ENCODE results near the gene PDX1. TPM values are rescaled to one million over a fixed set of nuclear protein-coding genes. Genes with fewer than 3 reads are reported as not detected.

The PDX1 gene
- total RNA-seq, 1 donor from 2014 or later = not detected

DNA sequence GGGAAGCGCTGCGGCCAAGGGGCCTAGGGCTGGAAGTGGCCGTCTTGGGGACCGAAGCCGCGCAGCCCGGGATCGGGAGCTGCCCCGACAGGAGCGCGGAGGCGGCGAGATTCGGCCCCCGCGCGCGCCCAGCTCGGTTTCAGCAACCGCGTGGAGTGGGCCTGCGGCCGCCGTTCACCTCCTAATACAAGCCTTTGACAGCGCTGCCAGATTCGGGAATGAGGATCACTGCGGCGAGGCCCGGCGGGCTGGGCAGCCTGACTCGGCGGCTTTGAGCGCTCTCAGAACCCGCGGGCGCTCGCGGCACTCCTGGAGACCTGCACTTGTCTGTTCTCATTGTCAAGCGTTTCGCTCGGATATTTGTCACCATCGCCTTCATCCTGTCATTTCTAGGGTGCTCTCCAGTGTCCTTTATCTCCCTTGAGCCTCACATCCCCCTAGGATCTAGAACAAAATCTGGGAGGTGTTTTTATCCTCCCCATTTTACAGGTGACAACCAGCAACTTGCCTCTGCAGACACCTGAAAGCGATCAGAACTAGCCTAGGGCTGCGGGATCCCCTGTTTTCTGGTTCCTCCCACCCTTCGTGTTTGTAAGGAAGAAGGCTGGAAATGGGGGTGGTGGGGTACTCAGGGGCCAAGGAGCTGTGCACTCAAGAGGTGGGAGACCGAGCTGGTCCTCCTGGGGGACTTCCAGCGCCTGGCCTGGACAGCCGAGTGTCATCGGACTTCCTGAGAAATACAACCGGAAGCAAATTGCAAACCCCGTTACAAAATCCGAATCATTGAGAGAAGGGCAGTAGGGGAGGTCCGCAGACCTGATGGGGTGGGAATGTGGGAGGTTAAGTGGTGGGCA, 50.8 kb downstream of the PDX1 start:
- no peak for DNase-seq

GRCh38 chr13:27971236-27971645, 51.4 kb downstream of the PDX1 start:
- no peak for DNase-seq

DNA sequence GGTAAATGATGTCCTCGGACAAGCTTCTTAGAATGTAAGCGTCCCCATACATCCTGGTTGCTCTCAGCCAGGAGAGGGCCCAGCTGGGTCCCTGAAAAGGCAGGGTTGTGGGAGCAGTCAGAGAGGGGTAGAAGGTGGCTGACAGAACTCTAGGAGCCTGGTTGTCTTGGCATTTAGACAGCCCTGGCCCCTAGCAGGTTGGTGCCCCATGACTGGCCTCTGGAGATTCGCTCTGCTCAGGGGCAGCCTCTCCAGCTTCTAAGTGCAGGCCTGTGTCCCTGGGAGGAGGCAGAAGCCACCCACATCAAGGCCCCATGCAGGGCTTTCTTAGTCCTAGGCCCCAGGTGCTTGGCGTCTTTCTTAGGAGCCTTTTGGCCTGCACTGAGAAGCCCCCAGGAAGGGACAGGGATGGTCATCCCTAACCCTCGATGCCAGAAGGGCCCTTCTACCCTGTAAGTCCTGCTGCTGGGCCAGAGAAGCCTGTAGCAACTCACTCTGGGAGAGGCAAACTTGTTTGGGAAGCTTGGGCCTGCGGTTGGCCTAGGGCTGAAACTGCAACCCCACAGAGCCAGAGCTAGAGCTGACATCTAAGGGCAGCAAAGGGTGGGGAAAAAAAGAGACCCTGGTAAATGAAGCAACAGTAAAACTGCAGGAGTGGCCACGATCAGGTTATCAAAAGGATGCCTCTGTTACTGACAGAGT, 52.1 kb downstream of the PDX1 start:
- no peak for DNase-seq

- DNase-seq = no peak
These were observed 52.6 kb downstream of the PDX1 start for GRCh38 chr13:27972478-27972820.

DNA sequence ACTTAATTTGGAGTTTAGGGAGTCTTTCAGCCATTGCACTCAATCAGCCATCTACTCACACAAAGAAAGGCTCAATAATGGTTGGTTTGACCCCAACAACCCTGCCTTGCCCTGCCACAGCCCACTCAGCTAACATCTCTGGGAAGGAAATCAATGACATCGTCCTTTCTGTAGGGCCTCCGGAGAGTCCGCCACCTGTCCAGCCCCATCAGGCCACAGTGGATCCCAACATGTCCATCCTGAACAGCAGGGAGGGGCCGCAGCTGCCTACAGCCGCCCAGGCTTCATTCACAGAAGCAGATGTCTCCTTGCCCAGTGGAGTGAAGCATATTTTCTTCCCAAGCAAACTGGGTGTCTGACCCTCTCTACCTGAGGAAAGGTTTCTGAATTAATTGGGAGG, 53.5 kb downstream of the PDX1 start:
- no peak for DNase-seq

DNA sequence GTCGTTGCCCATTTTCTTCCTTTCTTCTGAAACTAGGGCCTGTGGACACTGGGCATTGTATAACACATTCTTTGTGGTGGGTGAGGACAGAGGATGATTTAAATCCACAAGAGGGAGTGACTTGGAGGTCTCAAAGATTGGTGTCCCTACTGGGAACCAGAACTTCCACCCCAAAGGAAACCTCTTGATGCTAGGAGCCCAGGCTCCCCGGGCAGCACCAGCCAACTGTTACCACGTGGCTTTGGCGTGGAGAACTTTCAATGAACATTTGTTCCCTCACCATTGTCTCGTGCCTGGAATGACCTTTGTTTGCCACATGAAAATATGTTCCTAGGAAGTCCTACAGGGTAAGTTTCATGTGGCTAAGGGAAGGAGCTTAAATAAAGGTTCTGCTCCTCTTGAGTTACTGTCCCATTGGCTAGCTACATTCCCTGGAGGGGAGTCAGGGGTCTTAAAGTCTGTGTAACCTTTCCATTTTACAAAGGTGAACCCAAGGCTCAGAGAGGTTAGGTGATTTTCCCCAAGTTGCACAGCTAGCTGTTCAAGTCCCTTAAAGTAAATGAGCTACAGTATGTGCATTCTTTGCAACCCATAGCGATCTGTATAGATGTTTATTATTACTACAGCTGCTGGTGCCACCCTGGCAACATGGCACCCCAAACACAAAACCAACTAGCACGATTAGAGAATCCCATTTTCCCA, 54.3 kb downstream of the PDX1 start:
- no peak for DNase-seq

Small RNA genes within 50 kb of the gene (small RNA-seq; reads per million reads assigned to genes)
- gene ATP5F1EP2 (ENCODE audit: low replicate concordance) = not detected

Other genes with a start within 250 kb of the PDX1 start
- gene GSX1, start 127.5 kb upstream of the PDX1 start, total RNA-seq = not detected
- not detected for gene CDX2, start 49.3 kb downstream of the PDX1 start, total RNA-seq
- gene URAD, start 68.7 kb downstream of the PDX1 start, total RNA-seq = not detected
- gene FLT3, start 180.6 kb downstream of the PDX1 start, total RNA-seq = 0.62 TPM
- gene PAN3, start 218.5 kb downstream of the PDX1 start, total RNA-seq = 44.2 TPM